OCI-LY3 (cell line): ENCODE measurements around the gene PTPRCAP.
A peak's percentile ranks its signal among the peaks of the same experiment; 100 is the strongest.

Experiments
- H2AFZ ChIP-seq: fragments of 200-600, 300-600 bp; shearing (Covaris generic); 2 replicates; pipeline ENCODE4 v1.6.0; 2014; ENCODE audit warnings: antibody characterized with exemption, low read depth, low read length
- H3K27ac ChIP-seq: fragments of 200-600, 300-600 bp; sonication (generic); 2 replicates; pipeline ENCODE4 v1.5.1; 2014; ENCODE audit warnings: mild to moderate bottlenecking, low read length, moderate library complexity, mixed read lengths
- H3K27me3 ChIP-seq: fragments of 200-600, 300-600 bp; sonication (generic); 2 replicates; pipeline ENCODE4 v1.6.1; 2014; ENCODE audit warnings: low read depth, low read length, mixed read lengths
- H3K36me3 ChIP-seq: fragments of 200-600, 300-600 bp; sonication (generic); replicated peaks from 2 replicates; pipeline ENCODE3; 2014; ENCODE audit warnings: low read depth, low read length, mixed read lengths
- H3K4me1 ChIP-seq: fragments of 300-600, 200-600 bp; sonication (generic); 2 replicates; pipeline ENCODE4 v1.6.1; 2014; ENCODE audit warnings: low read length, mixed read lengths
- H3K4me2 ChIP-seq: fragments of 200-600, 300-600 bp; sonication (generic); 2 replicates; pipeline ENCODE4 v1.6.1; 2014; ENCODE audit warnings: low read length, mixed read lengths
- H3K4me3 ChIP-seq: fragments of 300-600, 200-600 bp; sonication (generic); 2 replicates; pipeline ENCODE4 v1.5.1; 2014; ENCODE audit warnings: antibody characterized with exemption, mild to moderate bottlenecking, low read length, moderate library complexity
- H3K79me2 ChIP-seq: fragments of 300-600, 200-600 bp; shearing (Covaris generic); 2 replicates; pipeline ENCODE4 v1.6.1; 2014; ENCODE audit warnings: mild to moderate bottlenecking, low read length, mixed read lengths
- H3K9ac ChIP-seq: fragments of 300-600, 200-600 bp; shearing (Covaris generic); 2 replicates; pipeline ENCODE4 v1.6.0; 2014; ENCODE audit warnings: mild to moderate bottlenecking, low read length, moderate library complexity
- H3K9me3 ChIP-seq: fragments of 200-600, 300-600 bp; shearing (Covaris generic); 2 replicates; pipeline ENCODE4 v1.6.1; 2014; ENCODE audit warnings: low read length, mixed read lengths; ENCODE audit not compliant: insufficient read depth
- H4K20me1 ChIP-seq: fragments of 200-600, 300-600 bp; sonication (generic); 2 replicates; pipeline ENCODE4 v1.6.1; 2016; ENCODE audit warnings: low read length, mixed read lengths; ENCODE audit not compliant: insufficient read depth
- EZH2phosphoT487 ChIP-seq: fragments of 200-600 bp; shearing (Covaris generic); IDR thresholded peaks from 2 replicates; pipeline ENCODE4 v1.6.1; 2018; ENCODE audit warnings: antibody characterized with exemption, mixed run types, low read depth
- TF ChIP-seq, protein P1 (sequence below): fragments of 200-600, 300-600 bp; sonication (generic); IDR thresholded peaks from 2 replicates; pipeline ENCODE4 v1.5.1; 2014; ENCODE audit warnings: antibody characterized with exemption, low read length, low read depth

PTPRCAP gene

DNA sequence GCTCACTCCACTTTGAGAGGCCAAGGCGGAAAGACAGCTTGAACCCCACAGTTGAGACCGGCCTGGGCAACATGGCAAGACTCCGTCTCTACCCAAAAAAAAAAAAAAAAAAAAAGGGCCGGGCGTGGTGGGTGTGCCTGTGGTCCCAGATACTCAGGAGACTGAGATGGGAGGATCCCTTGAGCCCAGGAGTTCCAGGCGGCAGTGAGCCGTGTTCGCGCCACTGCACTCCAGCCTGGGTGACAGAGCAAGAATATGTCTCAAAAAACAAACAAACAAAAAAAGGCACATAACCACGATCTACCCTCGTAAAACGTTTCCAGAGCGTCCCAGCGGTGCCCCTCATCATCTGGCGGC is 46.6 kb downstream of the PTPRCAP start:
- Histone ChIP-seq H3K9me3 (no peaks in the 10 kb centered on the region), H3K4me2 (peak overlapping the region; percentile 100), H3K36me3 (peaks cover 14% of the 10 kb centered on the region), H4K20me1 (no peaks in the 10 kb centered on the region), H3K27me3 (no peaks in the 10 kb centered on the region), H3K9ac (peak overlapping the region; percentile 90), H3K27ac (peak overlapping the region; percentile 56; the same call in 1 of the 2 replicates), H3K4me1 (peaks cover 18% of the 10 kb centered on the region), H3K79me2 (peaks cover 17% of the 10 kb centered on the region), H2AFZ (peak overlapping the region; percentile 67; the same call in 1 of the 2 replicates), H3K4me3 (peak overlapping the region; percentile 96)
- TF ChIP-seq, protein P1, sequence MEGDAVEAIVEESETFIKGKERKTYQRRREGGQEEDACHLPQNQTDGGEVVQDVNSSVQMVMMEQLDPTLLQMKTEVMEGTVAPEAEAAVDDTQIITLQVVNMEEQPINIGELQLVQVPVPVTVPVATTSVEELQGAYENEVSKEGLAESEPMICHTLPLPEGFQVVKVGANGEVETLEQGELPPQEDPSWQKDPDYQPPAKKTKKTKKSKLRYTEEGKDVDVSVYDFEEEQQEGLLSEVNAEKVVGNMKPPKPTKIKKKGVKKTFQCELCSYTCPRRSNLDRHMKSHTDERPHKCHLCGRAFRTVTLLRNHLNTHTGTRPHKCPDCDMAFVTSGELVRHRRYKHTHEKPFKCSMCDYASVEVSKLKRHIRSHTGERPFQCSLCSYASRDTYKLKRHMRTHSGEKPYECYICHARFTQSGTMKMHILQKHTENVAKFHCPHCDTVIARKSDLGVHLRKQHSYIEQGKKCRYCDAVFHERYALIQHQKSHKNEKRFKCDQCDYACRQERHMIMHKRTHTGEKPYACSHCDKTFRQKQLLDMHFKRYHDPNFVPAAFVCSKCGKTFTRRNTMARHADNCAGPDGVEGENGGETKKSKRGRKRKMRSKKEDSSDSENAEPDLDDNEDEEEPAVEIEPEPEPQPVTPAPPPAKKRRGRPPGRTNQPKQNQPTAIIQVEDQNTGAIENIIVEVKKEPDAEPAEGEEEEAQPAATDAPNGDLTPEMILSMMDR: no peak
- no peak for TF ChIP-seq EZH2phosphoT487

DNA sequence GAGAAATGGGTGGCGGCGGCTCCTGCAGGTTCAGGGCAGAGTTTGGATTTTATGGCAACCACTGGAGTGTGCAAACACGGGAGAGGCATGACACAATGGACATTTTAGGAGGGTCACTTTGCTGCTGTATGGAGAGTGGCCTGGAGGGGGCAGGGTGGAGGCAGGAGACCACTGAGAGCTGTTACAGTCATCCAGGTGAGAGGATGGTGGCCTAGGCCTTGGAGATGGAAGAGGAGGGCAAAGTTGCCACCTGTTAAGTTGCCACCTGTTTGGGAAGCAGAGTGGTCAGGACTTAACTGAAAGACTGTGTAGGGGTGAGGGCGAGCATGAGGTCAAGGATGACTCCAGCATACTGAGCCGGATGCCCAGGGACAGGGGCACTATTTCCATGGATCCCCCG is 48.0 kb downstream of the PTPRCAP start:
- H3K9me3 ChIP-seq: no peaks in the 10 kb centered on the region
- H3K9ac ChIP-seq: no peak overlapping the region
- H3K4me1 ChIP-seq: peaks cover 18% of the 10 kb centered on the region
- H2AFZ ChIP-seq: no peak overlapping the region
- peaks cover 8% of the 10 kb centered on the region for H3K36me3 ChIP-seq
- no peak overlapping the region for H3K4me2 ChIP-seq
- no peaks in the 10 kb centered on the region for H4K20me1 ChIP-seq
- no peak overlapping the region for H3K27ac ChIP-seq
- H3K27me3 ChIP-seq: peaks cover 13% of the 10 kb centered on the region
- TF ChIP-seq EZH2phosphoT487: no peak
- TF ChIP-seq, protein P1: peak; percentile 76
- H3K4me3 ChIP-seq: no peak overlapping the region
- H3K79me2 ChIP-seq: peaks cover 17% of the 10 kb centered on the region

DNA sequence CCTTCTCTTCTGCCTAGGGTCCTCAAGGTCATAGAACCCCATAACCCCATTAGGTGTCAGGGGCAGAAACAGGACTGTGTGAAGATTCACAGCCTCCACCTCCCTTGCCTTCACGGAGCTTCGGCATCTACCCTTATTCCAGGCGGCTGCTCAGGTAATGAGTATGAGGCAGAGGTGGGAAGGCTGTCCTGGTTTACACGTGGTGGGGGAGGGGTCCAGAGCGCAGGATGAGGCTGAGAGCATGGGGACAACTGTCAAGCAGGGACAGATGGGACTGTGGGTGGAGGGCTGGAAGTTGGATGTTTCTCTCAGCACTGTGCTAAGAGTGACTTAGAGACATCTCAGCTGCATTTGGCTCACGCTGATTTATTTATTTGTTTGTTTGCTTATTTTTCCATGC is 50.0 kb downstream of the PTPRCAP start:
- no peak overlapping the region for H3K4me2 ChIP-seq
- H2AFZ ChIP-seq: no peak overlapping the region
- no peak overlapping the region for H3K27ac ChIP-seq
- H3K9ac ChIP-seq: no peak overlapping the region
- no peaks in the 10 kb centered on the region for H3K9me3 ChIP-seq
- peaks cover 14% of the 10 kb centered on the region for H3K79me2 ChIP-seq
- H3K4me1 ChIP-seq: peaks cover 16% of the 10 kb centered on the region
- H4K20me1 ChIP-seq: no peaks in the 10 kb centered on the region
- no peak overlapping the region for H3K4me3 ChIP-seq
- peaks cover 18% of the 10 kb centered on the region for H3K27me3 ChIP-seq
- no peaks in the 10 kb centered on the region for H3K36me3 ChIP-seq
- TF ChIP-seq, protein P1: no peak
- no peak for TF ChIP-seq EZH2phosphoT487

DNA sequence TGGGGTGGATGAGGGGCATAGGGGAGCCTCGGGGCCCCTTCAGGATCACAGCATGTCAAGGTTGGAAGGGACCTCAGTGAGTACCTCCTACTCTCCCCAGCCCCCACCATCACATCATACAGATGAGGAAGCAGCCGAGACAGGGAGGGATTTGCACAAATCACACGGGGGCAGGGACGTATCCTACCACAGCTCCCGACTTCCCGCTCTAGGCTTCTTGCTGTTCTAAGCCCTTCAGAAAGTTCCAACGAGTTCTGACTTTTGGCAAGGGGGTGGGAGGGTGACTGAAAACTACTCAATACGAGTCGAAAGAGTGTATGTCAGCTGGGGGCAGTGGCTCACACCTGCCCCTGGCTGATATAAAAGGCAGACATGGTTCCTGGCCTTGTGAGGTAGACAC is 50.4 kb downstream of the PTPRCAP start:
- H3K36me3 ChIP-seq: no peaks in the 10 kb centered on the region
- H3K27ac ChIP-seq: no peak overlapping the region
- TF ChIP-seq, protein P1: no peak
- no peak for TF ChIP-seq EZH2phosphoT487
- H3K9ac ChIP-seq: no peak overlapping the region; the same call in 1 of the 2 replicates
- peaks cover 18% of the 10 kb centered on the region for H3K27me3 ChIP-seq
- 0 out of 2 replicates have a peak overlapping the region, but pooled peaks have one; percentile 50 for H2AFZ ChIP-seq
- no peaks in the 10 kb centered on the region for H4K20me1 ChIP-seq
- peak overlapping the region; percentile 27; the same call in 1 of the 2 replicates for H3K4me3 ChIP-seq
- H3K79me2 ChIP-seq: peaks cover 10% of the 10 kb centered on the region
- peak overlapping the region; percentile 46 for H3K4me2 ChIP-seq
- H3K4me1 ChIP-seq: peaks cover 18% of the 10 kb centered on the region
- no peaks in the 10 kb centered on the region for H3K9me3 ChIP-seq
